AG04449 (cell line): ENCODE results near the gene HCST.

Source experiments
- CTCF ChIA-PET: fragments of 350-600 bp; formaldehyde crosslinking; extraction: SDS; loops from one replicate; lab custom pipeline; 2021; ENCODE audit warnings: antibody characterized with exemption; lab: Yijun Ruan, JAX
- POLR2A ChIA-PET: fragments of 400-600, 350-600 bp; formaldehyde crosslinking; extraction: SDS; loops from one replicate; lab custom pipeline; 2020; ENCODE audit warnings: antibody characterized with exemption, inconsistent platforms; lab: Yijun Ruan, JAX
- DNase-seq: peaks from one replicate; pipeline ENCODE4 v3.0.0-alpha.2; 2010; ENCODE audit warnings: low read depth, low spot score
- H3K4me3 ChIP-seq: 2 replicates; pipeline ENCODE4 v1.5.1; 2011; ENCODE audit warnings: low read depth, mild to moderate bottlenecking, control low read depth, low read length
- CTCF ChIP-seq: IDR thresholded peaks from one replicate; pipeline ENCODE4 v1.5.1; 2011; ENCODE audit warnings: mild to moderate bottlenecking, moderate library complexity, low read length, control low read depth, inconsistent platforms; ENCODE audit not compliant: insufficient read depth; ENCODE audit errors: missing control alignments

The HCST gene

GRCh38 chr19:35911173-35911572, 8.8 kb downstream of the HCST start:
- ChIA-PET POLR2A (no interaction called here), CTCF (interaction anchor here (1.0 to 3.4 kb wide), 2 partner anchors 20 to 28 kb away, joined by 3 to 15 read pairs; no protein-coding TSS in a partner anchor)
- TF ChIP-seq CTCF = no peak
- no peak overlapping the region for H3K4me3 ChIP-seq
- no peak for DNase-seq

- POLR2A ChIA-PET = no interaction called here
- H3K4me3 ChIP-seq = no peak overlapping the region
- TF ChIP-seq CTCF = no peak
- DNase-seq = no peak
- CTCF ChIA-PET = interaction anchor here (3.4 kb wide), 1 partner anchor 19 kb away, joined by 15 read pairs; no protein-coding TSS in a partner anchor
These were observed 9.5 kb downstream of the HCST start for GRCh38 chr19:35911790-35912189.

GRCh38 chr19:35913589-35913988, 11.3 kb downstream of the HCST start:
- DNase-seq = no peak
- no peak overlapping the region for H3K4me3 ChIP-seq
- no peak for TF ChIP-seq CTCF
- POLR2A ChIA-PET = interaction anchor here (0.6 kb wide), 1 partner anchor 34 kb away, joined by 3 read pairs; no protein-coding TSS in a partner anchor
- CTCF ChIA-PET = interaction anchor here (3.4 kb wide), 1 partner anchor 17 kb away, joined by 15 read pairs; no protein-coding TSS in a partner anchor

- DNase-seq = no peak
- ChIA-PET CTCF (no interaction called here), POLR2A (no interaction called here)
- H3K4me3 ChIP-seq = no peak overlapping the region
- no peak for TF ChIP-seq CTCF
These were observed 13.1 kb downstream of the HCST start for GRCh38 chr19:35915443-35915842.

DNA sequence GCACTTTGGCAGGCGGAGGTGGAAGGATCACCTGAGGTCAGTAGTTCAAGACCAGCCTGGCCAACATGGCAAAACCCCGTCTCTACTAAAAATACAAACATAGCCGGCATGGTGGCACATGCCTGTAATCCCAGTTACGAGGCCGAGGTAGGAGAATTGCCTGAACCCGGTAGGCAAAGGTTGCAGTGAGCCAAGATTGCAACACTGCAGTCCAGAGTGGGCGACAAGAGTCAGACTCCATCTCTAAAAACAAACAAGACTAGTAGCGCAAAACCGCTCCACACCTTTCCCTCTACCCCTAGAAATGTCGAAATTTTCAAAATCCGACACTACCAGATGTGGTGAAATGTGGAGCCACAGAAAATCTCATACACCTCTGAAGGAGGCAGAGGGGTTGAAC, 17.0 kb downstream of the HCST start:
- POLR2A ChIA-PET = no interaction called here
- CTCF ChIA-PET = interaction anchor here (1.0 kb wide), 1 partner anchor 37 kb away, joined by 3 read pairs; no protein-coding TSS in a partner anchor
- DNase-seq = no peak
- TF ChIP-seq CTCF = no peak
- H3K4me3 ChIP-seq = no peak overlapping the region

DNA sequence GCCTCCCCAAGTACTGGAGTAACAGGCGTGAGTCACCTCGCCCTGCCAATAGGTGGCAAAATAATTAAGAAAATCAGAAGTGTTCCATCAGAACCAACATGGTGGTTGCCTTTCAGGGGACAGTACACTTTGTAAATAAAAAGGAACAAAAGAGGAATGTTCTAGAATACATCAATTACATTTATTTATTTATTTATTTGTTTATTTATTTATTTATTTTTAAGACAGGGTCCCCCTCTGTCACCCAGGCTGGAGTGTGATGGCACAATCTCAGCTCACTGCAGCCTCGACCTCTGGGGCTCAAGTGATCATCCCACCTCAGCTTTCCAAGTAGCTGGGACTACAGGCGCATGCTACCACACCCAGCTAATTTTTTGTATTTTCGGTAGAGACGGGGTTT, 18.7 kb downstream of the HCST start:
- ChIA-PET CTCF (no interaction called here), POLR2A (no interaction called here)
- TF ChIP-seq CTCF = no peak
- no peak overlapping the region for H3K4me3 ChIP-seq
- DNase-seq = no peak
